NCI-H748 (cell line): ENCODE measurements around the gene UGT1A4.
"Not testable (repeated sequence)": the region's sequence is repeated elsewhere in the genome, so short reads cannot be mapped to it uniquely, and the experiment has no call there.

ENCODE experiments used
- DNase-seq: peaks from one replicate; lab custom pipeline; 2025; ENCODE audit not compliant: unreplicated experiment; lab: John Stamatoyannopoulos, UW

Gene UGT1A4

GRCh38 chr2:233746475-233747282, 28.1 kb downstream of the UGT1A4 start:
- no peak for DNase-seq

GRCh38 chr2:233747283-233747544, 28.7 kb downstream of the UGT1A4 start:
- DNase-seq, result no peak

DNA sequence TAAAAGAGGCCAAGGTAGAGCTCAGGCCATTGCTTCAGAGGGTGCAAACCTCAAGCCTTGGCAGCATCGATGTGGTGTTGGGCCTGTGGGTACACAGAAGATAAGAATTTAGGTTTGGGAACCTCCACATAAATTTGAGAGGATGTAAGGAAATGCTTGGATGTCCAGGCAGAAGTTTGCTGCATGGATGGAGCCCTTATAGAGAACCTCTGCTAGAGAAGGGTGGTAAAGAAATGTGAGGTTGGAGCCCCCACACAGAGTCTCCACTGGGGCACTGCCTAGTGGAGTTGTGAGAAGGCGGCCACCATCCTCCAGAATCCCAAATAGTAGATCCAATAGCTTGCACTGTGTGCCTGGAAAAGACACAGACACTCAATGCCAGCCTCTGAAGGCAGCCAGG, 32.2 kb downstream of the UGT1A4 start:
- DNase-seq, result not testable (repeated sequence)

GRCh38 chr2:233751212-233752009, 32.9 kb downstream of the UGT1A4 start:
- DNase-seq, result not testable (repeated sequence)

- DNase-seq, result no peak
Measured at GRCh38 chr2:233754872-233755611, 36.5 kb downstream of the UGT1A4 start.

GRCh38 chr2:233756429-233757081, 38.0 kb downstream of the UGT1A4 start:
- no peak for DNase-seq

- DNase-seq, result no peak
Measured at GRCh38 chr2:233758141-233758540, 39.6 kb downstream of the UGT1A4 start.

DNA sequence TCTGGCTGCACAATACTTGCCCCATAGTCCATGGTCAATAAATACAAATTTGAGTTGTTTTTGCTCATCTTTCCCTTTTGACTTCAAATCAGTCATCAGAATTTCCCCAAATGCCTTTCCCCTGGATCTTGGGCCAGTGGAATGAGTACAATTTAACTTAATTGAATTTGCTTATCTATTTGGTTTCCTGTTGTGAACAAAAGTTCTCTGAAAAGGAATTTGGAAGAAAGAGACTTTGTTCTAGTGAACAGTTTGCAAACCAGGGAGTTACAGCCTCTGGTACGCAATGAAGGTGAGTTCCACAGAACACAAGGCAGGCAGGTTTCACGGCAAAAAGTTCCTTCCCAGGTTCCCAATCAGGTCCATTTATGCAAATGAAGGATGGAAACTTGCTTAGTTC, 40.3 kb downstream of the UGT1A4 start:
- no peak for DNase-seq

GRCh38 chr2:233760043-233760442, 41.5 kb downstream of the UGT1A4 start, which contains the start of gene UGT1A1:
Gene UGT1A1 (plus strand): TSS chr2:233760270. CDS start chr2:233760288, 18 bp downstream.
- no peak for DNase-seq

- DNase-seq, result no peak
Measured at GRCh38 chr2:233761040-233761769, 42.7 kb downstream of the UGT1A4 start.

DNA sequence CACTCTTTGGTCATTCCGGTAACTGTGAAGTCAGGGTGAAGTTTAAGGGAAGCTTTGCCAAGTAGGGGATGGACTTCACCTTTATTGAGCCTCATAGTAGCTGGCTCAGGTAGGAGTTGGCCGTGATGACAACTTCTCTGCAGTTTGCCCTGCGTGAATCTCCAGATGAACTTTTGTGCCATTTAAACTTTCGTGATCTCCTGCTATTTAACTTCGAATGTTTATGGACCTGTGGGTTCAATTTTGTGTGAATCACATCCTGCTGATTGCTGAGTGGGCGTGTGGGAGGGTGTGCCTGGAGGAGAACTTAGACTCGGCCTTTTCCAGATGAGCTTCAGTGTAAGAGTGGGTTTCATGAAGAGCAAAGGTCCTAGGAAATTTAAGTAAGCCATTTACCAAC, 45.7 kb downstream of the UGT1A4 start:
- no peak for DNase-seq

GRCh38 chr2:233764761-233765160, 46.2 kb downstream of the UGT1A4 start:
- no peak for DNase-seq

DNA sequence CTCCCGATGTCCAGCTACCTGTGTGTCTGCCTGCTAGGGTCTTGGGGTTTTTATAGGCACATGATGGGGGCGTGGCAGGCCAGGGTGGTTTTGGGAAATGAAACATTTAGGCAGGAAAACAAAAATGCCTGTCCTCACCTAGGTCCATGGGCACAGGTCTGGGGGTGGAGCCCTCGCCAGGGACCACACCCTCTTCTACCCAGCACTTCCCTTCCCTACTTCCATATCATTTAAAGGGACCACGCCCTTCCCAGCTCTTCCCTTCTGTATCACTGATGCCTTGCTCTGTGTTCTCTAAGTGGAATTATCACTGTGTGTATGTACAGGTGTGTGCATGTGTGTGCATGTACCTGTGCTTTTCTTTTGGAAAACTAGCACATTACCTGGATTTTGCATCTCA, 47.9 kb downstream of the UGT1A4 start:
- peak; percentile 19 for DNase-seq

GRCh38 chr2:233768076-233768475, 49.5 kb downstream of the UGT1A4 start:
- peak; percentile 77 for DNase-seq

DNA sequence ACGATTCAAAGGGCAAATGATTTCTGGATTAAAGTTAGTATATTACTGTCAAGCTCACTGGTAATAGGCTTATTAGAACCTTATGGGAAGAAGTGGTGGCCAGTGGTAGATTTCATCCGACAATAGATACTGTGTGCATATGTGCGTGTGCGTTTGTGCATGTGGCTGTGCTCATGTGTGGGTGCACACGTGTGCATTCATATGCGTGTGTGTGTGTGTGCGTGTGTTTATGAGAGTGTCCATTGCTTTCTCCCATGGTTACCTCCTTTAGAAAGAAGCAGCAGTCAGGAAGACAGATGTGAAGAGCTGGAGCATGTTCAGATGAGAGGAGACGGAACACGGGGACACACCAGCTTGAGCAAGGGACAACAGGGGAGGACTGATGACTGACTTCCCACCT, 50.7 kb downstream of the UGT1A4 start:
- DNase-seq, result no peak

GRCh38 chr2:233772153-233772552, 53.6 kb downstream of the UGT1A4 start:
- DNase-seq, result no peak

DNA sequence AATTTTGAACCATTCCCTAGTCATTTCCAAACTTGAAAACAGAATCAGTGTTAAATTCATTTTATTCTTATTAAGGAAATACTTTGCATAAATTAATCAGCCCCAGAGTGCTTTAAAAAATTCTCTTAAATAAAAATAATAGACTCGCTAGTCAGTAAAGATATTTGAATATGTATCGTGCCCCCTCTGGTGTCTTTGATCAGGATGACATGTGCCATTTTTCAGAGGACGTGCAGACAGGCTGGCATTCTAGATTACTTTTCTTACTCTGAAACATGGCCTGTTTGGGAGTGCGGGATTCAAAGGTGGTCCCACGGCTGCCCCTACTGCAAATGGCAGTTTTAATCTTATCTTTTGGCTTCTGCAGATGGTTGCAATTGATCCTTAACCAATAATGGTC, 54.0 kb downstream of the UGT1A4 start:
- DNase-seq, result no peak

DNA sequence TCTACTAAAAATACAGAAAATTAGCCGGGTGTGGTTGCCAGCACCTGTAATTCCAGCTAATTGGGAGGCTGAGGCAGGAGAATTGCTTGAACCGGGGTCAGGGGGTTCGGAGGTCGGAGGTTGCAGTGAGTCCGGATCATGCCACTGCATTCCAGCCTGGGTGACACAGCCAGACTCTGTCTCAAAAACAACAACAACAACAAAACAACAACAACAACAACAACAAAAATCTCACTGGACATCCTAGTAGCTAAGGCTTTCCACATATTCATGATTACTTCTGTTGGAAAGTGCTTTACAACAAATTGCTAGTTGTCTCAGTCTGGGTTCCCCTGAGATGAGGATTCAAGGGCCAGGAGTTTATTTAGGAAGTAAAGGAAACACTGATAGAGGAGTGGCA, 55.3 kb downstream of the UGT1A4 start:
- DNase-seq, result no peak

- no peak for DNase-seq
Measured at GRCh38 chr2:233775414-233775813, 56.9 kb downstream of the UGT1A4 start.

GRCh38 chr2:233778030-233778429, 59.5 kb downstream of the UGT1A4 start, which contains the start of gene MROH2A:
Gene MROH2A (plus strand): TSS chr2:233778330. CDS start chr2:233779359, 1,029 bp downstream.
- no peak for DNase-seq
